Glutamatergic neuron (in vitro differentiated cells): Measurements from ENCODE around the gene GHR. TPM values are rescaled to one million over a fixed set of nuclear protein-coding genes. Genes with fewer than 3 reads are reported as not detected.

ENCODE experiments used
- DNase-seq: peaks from one replicate; pipeline ENCODE4 v3.0.0; 2022
- H3K27ac Mint-ChIP-seq: one replicate; pipeline ENCODE4 v1.8.0; 2020; ENCODE audit warnings: mild to moderate bottlenecking, mixed read lengths, inconsistent platforms; ENCODE audit not compliant: unreplicated experiment
- H3K27me3 Mint-ChIP-seq: one replicate; pipeline ENCODE4 v1.8.0; 2020; ENCODE audit warnings: mild to moderate bottlenecking, moderate library complexity, mixed read lengths, inconsistent platforms; ENCODE audit not compliant: unreplicated experiment
- H3K36me3 Mint-ChIP-seq: one replicate; pipeline ENCODE4 v1.8.0; 2020; ENCODE audit warnings: mild to moderate bottlenecking, mixed read lengths, inconsistent platforms; ENCODE audit not compliant: unreplicated experiment
- H3K4me1 Mint-ChIP-seq: one replicate; pipeline ENCODE4 v1.8.0; 2020; ENCODE audit warnings: mild to moderate bottlenecking, low read depth, mixed read lengths, inconsistent platforms; ENCODE audit not compliant: unreplicated experiment
- H3K4me3 Mint-ChIP-seq: one replicate; pipeline ENCODE4 v1.8.0; 2020; ENCODE audit warnings: mild to moderate bottlenecking, mixed read lengths, inconsistent platforms; ENCODE audit not compliant: unreplicated experiment
- H3K9me3 Mint-ChIP-seq: one replicate; pipeline ENCODE4 v1.8.0; 2020; ENCODE audit warnings: mild to moderate bottlenecking, moderate library complexity, mixed read lengths, inconsistent platforms; ENCODE audit not compliant: unreplicated experiment
- total RNA-seq: library from RNA; stranded (reverse); fragmentation: NEBNext Ultra II Directional; extraction: Animal tissue kit (Norgen Biotek cat#: 25700); gene quantifications from one replicate; pipeline ENCODE4 v1.2.1, GENCODE V29; 2021; ENCODE audit not compliant: unreplicated experiment
- TF ChIP-seq, protein P1 (sequence below): fragments of 200-600 bp; sonication (generic); IDR thresholded peaks from one replicate; pipeline ENCODE4 v1.5.0; 2021; ENCODE audit not compliant: partially characterized antibody, unreplicated experiment

GHR gene
- total RNA-seq, 1 donor from 2014 or later: not detected

DNA sequence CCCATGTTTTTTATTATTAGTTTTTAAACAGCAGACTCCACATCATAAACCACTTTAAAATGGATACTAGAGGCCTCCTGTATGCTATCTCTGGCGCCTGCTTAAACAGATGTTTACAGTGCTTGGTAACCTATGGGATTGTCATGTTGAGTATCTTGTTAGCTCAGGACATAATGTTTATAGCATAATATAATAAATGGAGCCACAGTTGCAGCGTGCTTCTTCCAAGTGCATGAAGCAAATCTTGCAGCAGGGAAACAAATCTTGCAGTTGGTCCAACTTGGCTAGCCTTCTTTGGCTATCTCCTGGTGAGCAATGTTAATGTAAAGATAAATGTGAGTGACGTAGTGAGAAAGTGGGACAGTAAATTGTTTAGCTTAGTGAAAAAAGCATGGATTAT, 2.8 kb downstream of the GHR start:
- Mint-ChIP-seq H3K4me1 (no peaks in the 10 kb centered on the region), H3K9me3 (no peaks in the 10 kb centered on the region), H3K4me3 (no peak overlapping the region), H3K27me3 (peaks cover 6% of the 10 kb centered on the region), H3K27ac (no peak overlapping the region), H3K36me3 (no peaks in the 10 kb centered on the region)
- no peak for DNase-seq
- TF ChIP-seq, protein P1, sequence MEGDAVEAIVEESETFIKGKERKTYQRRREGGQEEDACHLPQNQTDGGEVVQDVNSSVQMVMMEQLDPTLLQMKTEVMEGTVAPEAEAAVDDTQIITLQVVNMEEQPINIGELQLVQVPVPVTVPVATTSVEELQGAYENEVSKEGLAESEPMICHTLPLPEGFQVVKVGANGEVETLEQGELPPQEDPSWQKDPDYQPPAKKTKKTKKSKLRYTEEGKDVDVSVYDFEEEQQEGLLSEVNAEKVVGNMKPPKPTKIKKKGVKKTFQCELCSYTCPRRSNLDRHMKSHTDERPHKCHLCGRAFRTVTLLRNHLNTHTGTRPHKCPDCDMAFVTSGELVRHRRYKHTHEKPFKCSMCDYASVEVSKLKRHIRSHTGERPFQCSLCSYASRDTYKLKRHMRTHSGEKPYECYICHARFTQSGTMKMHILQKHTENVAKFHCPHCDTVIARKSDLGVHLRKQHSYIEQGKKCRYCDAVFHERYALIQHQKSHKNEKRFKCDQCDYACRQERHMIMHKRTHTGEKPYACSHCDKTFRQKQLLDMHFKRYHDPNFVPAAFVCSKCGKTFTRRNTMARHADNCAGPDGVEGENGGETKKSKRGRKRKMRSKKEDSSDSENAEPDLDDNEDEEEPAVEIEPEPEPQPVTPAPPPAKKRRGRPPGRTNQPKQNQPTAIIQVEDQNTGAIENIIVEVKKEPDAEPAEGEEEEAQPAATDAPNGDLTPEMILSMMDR: no peak

DNA sequence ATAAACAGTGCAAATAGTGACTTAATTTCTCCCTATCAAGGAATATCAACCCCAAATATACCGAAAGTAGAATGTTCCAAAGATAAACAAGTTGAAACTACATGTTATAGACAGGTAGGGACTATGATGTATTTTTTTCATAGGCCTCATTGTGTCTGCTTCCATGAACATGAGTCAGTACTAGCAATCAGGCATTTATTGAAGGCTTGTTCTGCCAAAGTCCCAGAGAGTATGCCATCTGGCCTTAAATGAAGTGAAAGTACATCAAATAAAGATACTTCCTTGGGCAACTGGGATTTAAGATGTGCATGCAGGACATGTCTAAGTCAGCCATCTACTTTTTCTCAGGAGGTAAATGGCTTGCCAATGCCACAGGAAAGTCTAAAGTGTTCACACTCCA, 6.5 kb downstream of the GHR start:
- Mint-ChIP-seq H3K27me3 (peaks cover 6% of the 10 kb centered on the region), H3K4me3 (no peak overlapping the region), H3K36me3 (no peaks in the 10 kb centered on the region), H3K27ac (no peak overlapping the region), H3K9me3 (no peaks in the 10 kb centered on the region), H3K4me1 (no peaks in the 10 kb centered on the region)
- TF ChIP-seq, protein P1: no peak
- no peak for DNase-seq

DNA sequence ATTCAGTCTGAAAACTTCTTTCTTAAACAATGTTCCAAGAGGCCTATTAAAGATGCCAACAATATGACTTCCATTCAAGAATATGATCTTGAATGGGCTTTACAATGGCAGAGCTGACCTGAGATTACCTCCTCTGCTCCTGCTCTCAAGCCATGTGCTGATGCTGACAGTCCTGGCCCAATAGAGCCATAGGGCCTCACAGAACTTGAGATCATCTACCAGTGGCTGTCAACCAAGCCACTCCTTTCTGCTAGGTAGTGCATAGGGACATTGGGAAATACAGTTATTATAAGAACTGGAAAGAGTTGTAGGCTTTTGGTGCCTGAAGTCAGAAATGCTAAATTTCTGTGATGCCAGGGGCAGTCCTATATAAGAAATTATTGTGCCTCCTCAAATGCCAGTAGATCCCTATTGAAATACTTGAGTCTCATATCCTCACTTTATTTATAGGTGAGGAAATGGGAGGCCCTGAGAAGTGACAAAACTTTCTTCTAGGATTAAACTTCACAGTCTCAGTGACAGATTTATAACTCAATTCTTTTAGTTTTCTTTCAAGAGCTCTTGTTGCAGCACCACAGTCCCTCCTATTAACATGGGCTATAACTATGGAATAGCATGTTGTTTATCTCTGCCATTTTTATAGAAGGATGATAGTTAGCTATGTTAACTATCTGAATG, 10.9 kb downstream of the GHR start:
- H3K27me3 Mint-ChIP-seq: peaks cover 4% of the 10 kb centered on the region
- no peak for DNase-seq
- no peaks in the 10 kb centered on the region for H3K9me3 Mint-ChIP-seq
- TF ChIP-seq, protein P1: no peak
- no peaks in the 10 kb centered on the region for H3K4me1 Mint-ChIP-seq
- H3K36me3 Mint-ChIP-seq: no peaks in the 10 kb centered on the region
- no peak overlapping the region for H3K4me3 Mint-ChIP-seq
- H3K27ac Mint-ChIP-seq: no peak overlapping the region

DNA sequence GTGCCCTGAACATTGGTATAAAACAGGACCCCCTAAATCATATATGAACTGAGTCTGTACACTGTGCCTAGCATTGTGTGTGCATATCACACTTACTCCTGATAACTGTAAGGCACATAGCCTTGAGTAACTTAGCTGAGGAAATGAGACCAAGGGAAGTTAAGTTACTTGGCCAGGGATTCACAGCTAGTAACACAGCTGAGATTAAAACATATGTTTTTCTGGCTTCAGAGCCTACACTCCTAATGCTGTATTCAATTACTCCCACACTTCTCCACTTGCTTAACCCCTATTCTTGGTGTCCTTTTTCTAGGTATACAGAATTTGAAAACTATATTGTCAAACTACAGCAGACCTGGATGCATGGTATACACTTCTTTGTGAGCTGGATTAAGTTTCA, 12.8 kb downstream of the GHR start:
- Mint-ChIP-seq H3K27me3 (no peaks in the 10 kb centered on the region), H3K36me3 (no peaks in the 10 kb centered on the region), H3K4me3 (no peak overlapping the region), H3K4me1 (no peaks in the 10 kb centered on the region), H3K27ac (no peak overlapping the region), H3K9me3 (no peaks in the 10 kb centered on the region)
- no peak for DNase-seq
- TF ChIP-seq, protein P1: no peak

DNA sequence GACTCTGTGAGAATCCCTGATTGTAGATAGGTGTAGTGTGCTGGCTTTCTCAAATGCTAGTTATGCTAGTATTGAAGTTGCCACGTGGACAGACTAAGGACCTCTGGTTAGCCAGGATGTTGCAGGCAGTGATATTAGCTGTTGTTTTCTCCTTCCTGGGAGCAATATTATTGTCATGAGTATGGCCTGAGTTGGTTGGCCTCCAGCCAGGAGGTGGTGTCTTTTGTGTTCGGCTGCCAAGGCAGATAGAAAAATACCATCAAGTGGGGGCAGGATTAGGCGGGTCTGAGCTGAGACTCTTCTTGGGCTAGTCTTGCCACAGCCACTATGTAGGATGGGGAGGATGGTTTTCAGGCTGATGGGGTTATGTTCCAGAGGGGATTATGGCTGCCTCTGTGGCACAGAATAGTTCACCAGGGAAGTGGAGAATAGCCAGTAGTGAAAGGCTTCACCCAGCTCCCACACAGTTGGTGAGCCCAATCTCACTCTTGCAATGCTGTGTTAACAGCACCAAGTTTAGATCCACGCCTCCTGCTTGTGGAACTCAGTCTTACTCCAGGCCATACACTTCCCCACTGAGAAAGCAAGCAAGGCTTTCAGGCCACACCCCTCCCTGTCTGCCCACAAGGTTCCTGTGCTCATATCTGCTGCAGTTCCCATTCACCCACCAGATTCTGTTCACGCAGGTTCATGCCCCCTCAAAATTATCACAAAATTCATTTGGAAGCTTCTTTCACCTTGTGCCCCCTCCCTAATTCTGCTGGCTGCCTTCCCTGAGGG, 31.2 kb downstream of the GHR start:
- H3K4me1 Mint-ChIP-seq: no peaks in the 10 kb centered on the region
- DNase-seq: no peak
- no peaks in the 10 kb centered on the region for H3K9me3 Mint-ChIP-seq
- TF ChIP-seq, protein P1: no peak
- H3K4me3 Mint-ChIP-seq: no peak overlapping the region
- H3K27ac Mint-ChIP-seq: no peak overlapping the region
- no peaks in the 10 kb centered on the region for H3K36me3 Mint-ChIP-seq
- H3K27me3 Mint-ChIP-seq: no peaks in the 10 kb centered on the region
